Calu3 (cell line): ENCODE measurements around the gene TMUB2. TPM values are rescaled to one million over a fixed set of nuclear protein-coding genes. Genes with fewer than 3 reads are reported as not detected.

Experiments used
- BruUV-seq: library from RNA; stranded (reverse); fragments of 400-500 nt; replicated peaks from 2 replicates; lab custom pipeline; 2021; lab: Mats Ljungman, UMichigan
- CTCF ChIA-PET: fragments of 300-600 bp; sonication (Branson Sonifier 250); formaldehyde crosslinking; loops from one replicate; lab custom pipeline; 2022; ENCODE audit warnings: antibody characterized with exemption; lab: Charles Lee
- DNase-seq: peaks from one replicate; pipeline ENCODE4 v3.0.0; 2022
- H3K27ac Mint-ChIP-seq: one replicate; pipeline ENCODE4 v1.8.0; 2022; ENCODE audit warnings: mixed read lengths; ENCODE audit not compliant: unreplicated experiment
- H3K27me3 Mint-ChIP-seq: one replicate; pipeline ENCODE4 v1.8.0; 2022; ENCODE audit warnings: mixed read lengths; ENCODE audit not compliant: unreplicated experiment
- H3K36me3 Mint-ChIP-seq: one replicate; pipeline ENCODE4 v1.8.0; 2022; ENCODE audit warnings: mild to moderate bottlenecking, moderate library complexity, mixed read lengths; ENCODE audit not compliant: insufficient read depth, unreplicated experiment
- H3K4me1 Mint-ChIP-seq: one replicate; pipeline ENCODE4 v1.8.0; 2022; ENCODE audit warnings: mild to moderate bottlenecking, low read depth, mixed read lengths; ENCODE audit not compliant: unreplicated experiment
- H3K4me3 Mint-ChIP-seq: one replicate; pipeline ENCODE4 v1.8.0; 2022; ENCODE audit warnings: mild to moderate bottlenecking, low read depth, moderate library complexity, mixed read lengths; ENCODE audit not compliant: unreplicated experiment
- H3K9me3 Mint-ChIP-seq: one replicate; pipeline ENCODE4 v1.8.0; 2022; ENCODE audit warnings: low read depth, mixed read lengths; ENCODE audit not compliant: unreplicated experiment
- CTCF ChIP-seq: fragments of 200-600 bp; IDR thresholded peaks from one replicate; pipeline ENCODE4 v1.8.0; 2022; ENCODE audit warnings: antibody characterized with exemption; ENCODE audit not compliant: unreplicated experiment
- intact Hi-C: fragments of 100-400 bp; cut with micrococcal nuclease; formaldehyde crosslinking; loops from one replicate; pipeline ENCODE4 v1.10.0; 2022; ENCODE audit not compliant: unreplicated experiment
- total RNA-seq: library from RNA; stranded (reverse); gene quantifications from 2 replicates; pipeline ENCODE4 v1.2.3, GENCODE V29; 2022

The TMUB2 gene
- total RNA-seq, 1 experiment from 2014 or later = 56.0 TPM

- Mint-ChIP-seq H3K9me3 (no peaks in the 10 kb centered on the region), H3K4me3 (peak overlapping the region; percentile 86), H3K36me3 (peaks cover 60% of the 10 kb centered on the region), H3K27ac (peak overlapping the region; percentile 79), H3K27me3 (no peaks in the 10 kb centered on the region), H3K4me1 (peaks cover 28% of the 10 kb centered on the region)
- no peak for TF ChIP-seq CTCF
- DNase-seq = peak; percentile 81
- CTCF ChIA-PET = interaction anchor here (0.6 to 2.0 kb wide), 13 partner anchors 10 to 331 kb away, joined by 3 to 10 read pairs (median 4); partner anchors contain the start of genes GRN and SLC25A39
- intact Hi-C loops = loop anchor here (1.0 to 5.0 kb wide), 3 partner anchors 22 to 125 kb away; partner anchors contain the start of gene GRN
- no TSS peak for BruUV-seq
Observed at GRCh38 chr17:44222112-44222869, 35.5 kb downstream of the TMUB2 start.

- Mint-ChIP-seq H3K27ac (peak overlapping the region; percentile 73), H3K36me3 (peaks cover 49% of the 10 kb centered on the region), H3K9me3 (no peaks in the 10 kb centered on the region), H3K27me3 (peaks cover 2% of the 10 kb centered on the region), H3K4me1 (peaks cover 20% of the 10 kb centered on the region), H3K4me3 (peak overlapping the region; percentile 42)
- peak; percentile 88 for DNase-seq
- CTCF ChIA-PET = interaction anchor here (0.6 to 1.1 kb wide), 2 partner anchors 37 to 164 kb away, joined by 4 to 6 read pairs; partner anchors contain the start of gene TMUB2
- TF ChIP-seq CTCF = no peak
- no TSS peak for BruUV-seq
- intact Hi-C loops = loop anchor here (5.0 kb wide), 2 partner anchors 104 to 124 kb away; partner anchors contain the start of gene GRN
Observed at GRCh38 chr17:44223541-44224071, 36.8 kb downstream of the TMUB2 start.

GRCh38 chr17:44229090-44229489 lies 42.3 kb downstream of the TMUB2 start:
- TF ChIP-seq CTCF = no peak
- H3K9me3 Mint-ChIP-seq = no peaks in the 10 kb centered on the region
- H3K36me3 Mint-ChIP-seq = peaks cover 7% of the 10 kb centered on the region
- H3K4me1 Mint-ChIP-seq = peaks cover 14% of the 10 kb centered on the region
- peaks cover 26% of the 10 kb centered on the region for H3K27me3 Mint-ChIP-seq
- DNase-seq = no peak
- CTCF ChIA-PET = interaction anchor here (0.5 to 0.6 kb wide), 2 partner anchors 11 to 366 kb away, joined by 3 read pairs; no protein-coding TSS in a partner anchor
- H3K27ac Mint-ChIP-seq = no peak overlapping the region
- intact Hi-C loops = no loop called here
- no peak overlapping the region for H3K4me3 Mint-ChIP-seq
- BruUV-seq = no TSS peak

- Mint-ChIP-seq H3K36me3 (peaks cover 12% of the 10 kb centered on the region), H3K4me1 (peaks cover 21% of the 10 kb centered on the region), H3K4me3 (no peak overlapping the region), H3K27ac (no peak overlapping the region), H3K27me3 (peaks cover 26% of the 10 kb centered on the region), H3K9me3 (no peaks in the 10 kb centered on the region)
- no peak for TF ChIP-seq CTCF
- BruUV-seq = no TSS peak
- CTCF ChIA-PET = interaction anchor here (0.6 to 1.2 kb wide), 2 partner anchors 35 to 94 kb away, joined by 3 read pairs; partner anchors contain the start of gene SLC25A39
- no peak for DNase-seq
- intact Hi-C loops = no loop called here
Observed at GRCh38 chr17:44230140-44230539, 43.4 kb downstream of the TMUB2 start.
